ENCODE results near the gene THSD7B.
"Not testable (repeated sequence)": the region's sequence is repeated elsewhere in the genome, so short reads cannot be mapped to it uniquely, and the experiment has no call there.

Gene THSD7B

GRCh38 chr2:137047369-137047768 lies 282.0 kb downstream of the THSD7B start:
- H3K4me3 ChIP-seq (ENCODE audit: low read depth, low read length), result no peak overlapping the region
- no peak for TF ChIP-seq CTCF (IDR thresholded peaks at IDR 0.05; ENCODE audit: borderline replicate concordance, insufficient read depth, low read depth, low read length)

GRCh38 chr2:137048455-137048854 lies 283.1 kb downstream of the THSD7B start:
- no peak for TF ChIP-seq CTCF (IDR thresholded peaks at IDR 0.05; ENCODE audit: borderline replicate concordance, insufficient read depth, low read depth, low read length)
- H3K4me3 ChIP-seq (ENCODE audit: low read depth, low read length), result no peak overlapping the region

GRCh38 chr2:137049518-137049917 lies 284.2 kb downstream of the THSD7B start:
- TF ChIP-seq CTCF (IDR thresholded peaks at IDR 0.05; ENCODE audit: borderline replicate concordance, insufficient read depth, low read depth, low read length), result no peak
- no peak overlapping the region for H3K4me3 ChIP-seq (ENCODE audit: low read depth, low read length)

- TF ChIP-seq CTCF (IDR thresholded peaks at IDR 0.05; ENCODE audit: borderline replicate concordance, insufficient read depth, low read depth, low read length), result no peak
- H3K4me3 ChIP-seq (ENCODE audit: low read depth, low read length), result no peak overlapping the region
Measured at GRCh38 chr2:137050949-137051348, 285.6 kb downstream of the THSD7B start.

GRCh38 chr2:137051778-137052398 lies 286.5 kb downstream of the THSD7B start:
- TF ChIP-seq CTCF (IDR thresholded peaks at IDR 0.05; ENCODE audit: borderline replicate concordance, insufficient read depth, low read depth, low read length), result no peak
- H3K4me3 ChIP-seq (ENCODE audit: low read depth, low read length), result no peak overlapping the region

GRCh38 chr2:137056704-137057103 lies 291.4 kb downstream of the THSD7B start:
- H3K4me3 ChIP-seq (ENCODE audit: low read depth, low read length), result no peak overlapping the region
- TF ChIP-seq CTCF (IDR thresholded peaks at IDR 0.05; ENCODE audit: borderline replicate concordance, insufficient read depth, low read depth, low read length), result no peak

- not testable (repeated sequence) for H3K4me3 ChIP-seq (ENCODE audit: low read depth, low read length)
Measured at GRCh38 chr2:137076111-137076765, 310.9 kb downstream of the THSD7B start.
